NCI-H2171 (cell line): ENCODE data around the gene PSD.
"Not testable (repeated sequence)": the region's sequence is repeated elsewhere in the genome, so short reads cannot be mapped to it uniquely, and the experiment has no call there.

Experiments
- DNase-seq: peaks from one replicate; lab custom pipeline; 2025; lab: John Stamatoyannopoulos, UW

Gene PSD

DNA sequence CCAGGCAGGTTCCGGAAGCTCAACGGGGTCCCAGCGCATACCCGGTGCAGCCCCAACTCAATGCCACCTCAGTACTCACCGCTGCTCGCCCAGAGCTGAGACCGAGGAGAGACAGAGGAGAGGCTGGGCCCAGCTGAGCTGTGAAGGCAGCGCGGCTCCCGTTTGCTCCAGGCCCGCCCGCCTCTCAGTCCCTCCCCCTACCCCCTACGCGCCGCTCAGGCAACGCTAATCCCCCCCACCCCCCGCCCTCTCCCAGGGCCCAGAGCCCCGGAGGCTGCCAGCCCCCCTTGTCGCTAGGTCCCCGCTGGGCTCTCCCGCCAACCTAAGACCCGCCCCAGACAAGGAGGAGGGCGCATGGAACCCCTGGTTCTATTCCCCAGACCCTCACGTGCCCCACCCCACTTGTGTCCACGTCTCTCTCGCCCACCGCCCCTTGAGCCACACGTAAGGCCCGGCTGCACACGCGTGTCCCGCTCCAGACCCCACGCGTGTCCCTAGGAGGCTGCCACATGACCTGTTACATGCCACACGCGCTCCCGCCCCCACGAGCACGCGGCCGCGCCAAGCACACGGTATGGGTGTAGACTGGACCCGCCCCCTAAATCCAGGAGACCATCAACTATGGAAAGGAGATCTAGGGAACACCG lies at the start of gene PSD:
Gene PSD, minus strand, starts transcription at position 164 of the 647 bp plus-strand sequence. CDS start 1,747 bp downstream, outside the sequence.
- peak; percentile 75 for DNase-seq

DNA sequence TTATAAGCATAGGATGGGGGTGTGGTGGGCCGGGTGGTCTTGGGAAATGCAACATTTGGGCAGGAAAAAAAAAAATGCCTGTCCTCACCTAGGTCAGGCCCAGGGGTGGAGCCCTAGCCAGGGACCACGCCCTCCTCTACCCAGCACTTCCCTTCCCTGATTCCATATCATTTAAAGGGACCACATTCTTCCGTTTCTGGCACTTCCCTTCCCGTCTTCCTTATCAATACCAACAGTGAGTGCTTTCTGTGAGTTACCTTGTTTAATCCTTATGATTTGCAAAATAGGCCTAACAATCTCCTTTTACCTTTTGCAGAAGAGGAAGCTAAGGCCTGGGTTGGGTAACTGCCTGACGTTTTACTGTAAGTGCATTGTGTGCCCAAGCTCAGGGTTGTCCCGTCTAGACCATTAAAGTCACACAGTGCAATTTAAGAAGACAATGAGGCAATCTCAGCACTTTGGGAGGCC lies 49.4 kb upstream of the PSD start:
- DNase-seq = no peak

DNA sequence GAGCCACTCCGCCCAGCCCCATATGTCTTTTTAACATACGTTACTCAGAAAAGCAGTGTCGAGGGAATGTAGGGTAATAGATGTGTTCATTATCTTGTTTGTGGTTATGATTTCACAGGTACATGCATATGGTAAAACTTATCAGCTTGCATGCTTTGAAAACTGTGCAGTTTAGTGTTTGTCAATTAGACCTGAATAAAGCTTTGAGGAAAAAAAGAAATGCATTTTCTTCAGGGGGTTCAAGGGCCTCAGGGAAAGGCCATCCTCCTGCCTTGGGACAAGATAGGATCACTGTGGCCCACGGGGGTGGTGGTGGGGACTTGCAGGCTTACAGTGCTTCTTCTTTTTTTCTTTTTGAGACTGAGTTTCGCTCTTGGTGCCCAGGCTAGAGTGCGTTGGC lies 48.7 kb upstream of the PSD start:
- DNase-seq = no peak

DNA sequence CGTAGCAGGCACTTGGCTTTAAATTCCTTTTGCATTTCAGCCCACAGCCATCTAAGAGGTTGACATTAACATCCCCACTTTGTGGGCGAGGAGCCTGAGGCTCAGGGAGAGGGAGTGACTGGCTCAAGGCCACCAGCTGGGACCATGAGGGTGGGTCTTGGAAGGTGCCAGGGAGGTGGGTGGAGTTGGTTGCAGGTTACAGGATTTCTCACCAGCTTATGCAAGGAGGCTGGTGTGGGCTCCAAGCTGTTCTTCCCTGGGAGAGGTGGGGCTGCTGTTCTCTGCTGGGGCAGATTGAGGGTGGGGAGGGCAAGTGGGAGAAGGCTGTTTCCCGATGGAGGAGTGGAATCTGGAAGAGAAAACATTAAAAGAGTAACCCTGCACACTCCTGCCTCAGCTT lies 46.9 kb upstream of the PSD start:
- DNase-seq = no peak

DNA sequence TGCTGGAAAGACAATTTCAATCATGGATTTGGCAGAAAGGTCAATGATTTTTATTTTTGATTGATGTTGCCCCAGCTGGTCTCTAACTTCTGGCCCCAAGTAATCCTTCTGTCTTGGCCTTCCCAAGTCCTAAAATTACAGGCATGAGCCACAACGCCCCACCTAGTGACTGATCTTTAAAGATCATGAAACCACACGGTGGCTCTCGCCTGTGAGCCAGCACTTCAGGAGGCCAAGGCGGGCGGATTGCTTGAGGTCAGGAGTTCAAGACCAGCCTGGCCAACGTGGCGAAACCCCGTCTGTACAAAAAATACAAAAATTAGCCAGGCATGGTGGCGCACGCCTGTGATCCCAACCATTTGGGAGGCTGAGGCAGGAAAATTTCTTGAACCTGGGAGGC lies 45.4 kb upstream of the PSD start:
- no peak for DNase-seq

DNA sequence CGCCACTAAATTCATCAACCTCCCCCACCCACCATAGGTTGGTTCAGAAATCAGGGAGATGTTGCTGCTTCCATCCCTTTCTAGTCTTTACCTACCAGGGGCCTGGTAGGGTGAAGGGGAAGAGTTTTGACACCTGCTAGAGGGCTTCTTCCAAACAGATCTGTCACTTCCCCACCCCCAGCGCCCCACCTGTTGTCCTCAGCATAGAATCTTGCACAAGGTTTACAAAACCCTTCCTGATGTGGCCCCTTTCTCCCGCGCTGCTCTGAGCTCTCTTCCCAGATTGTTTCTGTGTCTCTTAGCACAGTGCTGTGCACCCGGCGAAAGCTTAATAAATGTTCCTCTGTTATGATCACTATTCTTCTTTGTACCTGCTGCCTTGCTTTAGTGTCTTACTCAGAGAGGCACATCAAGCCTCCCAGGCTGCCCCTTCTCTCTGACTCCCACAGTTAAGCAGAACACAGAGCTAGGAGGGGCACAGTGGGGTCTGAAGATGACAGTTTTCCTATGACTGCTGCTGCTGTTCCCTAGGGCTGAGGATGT lies 44.0 kb upstream of the PSD start:
- no peak for DNase-seq

DNA sequence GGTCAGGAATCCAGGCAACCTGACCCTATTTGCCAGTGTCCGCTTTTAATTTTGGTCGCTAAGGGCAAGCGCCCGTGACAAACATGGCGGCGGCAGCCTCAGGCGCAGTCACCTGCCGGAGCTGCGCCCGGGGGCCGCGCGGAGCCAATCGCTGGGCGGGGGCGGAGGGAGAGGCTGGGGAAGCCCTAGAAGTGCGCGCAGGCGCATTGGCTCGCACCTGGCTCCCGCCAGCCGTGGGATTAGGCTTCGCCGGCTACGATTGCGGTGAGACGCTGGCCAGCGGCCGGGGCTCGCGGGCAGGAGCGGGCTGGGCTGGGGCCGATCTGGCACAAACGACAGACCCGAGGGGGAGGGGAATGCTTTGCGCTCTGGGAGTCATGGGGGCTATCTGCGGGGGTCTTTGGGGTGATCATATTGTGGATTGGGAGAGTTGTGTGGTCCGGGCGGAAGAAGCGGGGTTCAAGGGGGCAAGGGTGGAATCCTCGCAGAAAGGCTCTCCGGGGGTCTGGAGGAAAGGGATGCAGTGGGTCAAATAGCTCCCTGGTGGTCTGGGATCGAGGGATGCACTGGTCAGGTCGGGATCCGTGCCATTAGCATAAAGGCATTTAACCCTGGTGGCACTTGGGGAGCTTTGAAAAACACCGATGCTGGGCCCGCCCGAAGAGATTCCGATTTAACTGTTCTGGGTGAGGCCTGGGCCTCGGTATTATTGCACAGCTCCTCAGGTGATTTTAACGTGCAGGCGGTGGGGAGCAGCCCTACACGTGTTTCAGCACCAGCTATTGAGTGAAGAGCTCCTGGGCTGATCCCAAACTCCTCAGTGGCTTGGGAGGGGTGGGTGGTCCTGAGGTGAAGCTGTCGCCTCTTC lies 42.8 kb upstream of the PSD start:
- DNase-seq = peak; percentile 72

DNA sequence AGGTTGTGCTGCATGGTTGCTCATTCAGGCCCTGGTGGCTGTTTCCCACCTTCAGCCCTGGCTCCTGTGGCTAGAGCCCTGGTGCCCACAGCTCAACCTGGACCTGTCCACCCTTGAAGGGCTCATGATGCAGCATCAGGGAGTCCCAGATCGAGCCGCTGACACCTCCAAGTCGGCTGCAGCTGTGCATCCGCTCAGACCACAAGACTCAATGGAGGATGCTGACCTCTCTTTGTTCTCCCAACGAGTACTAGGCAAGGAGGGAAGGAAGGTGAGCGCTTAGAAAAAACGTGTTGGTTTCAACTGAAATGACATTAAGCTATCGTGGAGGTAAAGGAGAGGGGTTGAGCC lies 42.2 kb upstream of the PSD start:
- DNase-seq = no peak

DNA sequence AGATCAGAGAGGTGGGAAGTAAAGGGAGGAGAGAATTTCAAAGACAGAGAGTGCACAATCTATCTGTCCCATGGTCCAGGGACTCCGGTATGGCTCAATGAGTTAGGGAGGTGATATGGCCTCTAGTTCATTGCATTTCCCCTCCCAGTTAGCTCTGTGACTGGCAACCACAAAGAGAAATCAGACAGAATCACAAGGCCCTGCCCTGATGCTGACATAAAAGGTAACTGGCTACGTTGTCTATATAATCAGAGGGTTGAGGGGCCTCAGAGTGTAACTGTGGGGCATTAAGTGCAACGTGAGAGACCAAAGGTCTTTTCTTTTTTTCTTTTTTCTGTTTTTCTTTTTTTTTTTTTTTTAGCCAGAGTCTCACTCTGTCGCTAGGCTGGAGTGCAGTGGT lies 40.1 kb upstream of the PSD start:
- DNase-seq = no peak

DNA sequence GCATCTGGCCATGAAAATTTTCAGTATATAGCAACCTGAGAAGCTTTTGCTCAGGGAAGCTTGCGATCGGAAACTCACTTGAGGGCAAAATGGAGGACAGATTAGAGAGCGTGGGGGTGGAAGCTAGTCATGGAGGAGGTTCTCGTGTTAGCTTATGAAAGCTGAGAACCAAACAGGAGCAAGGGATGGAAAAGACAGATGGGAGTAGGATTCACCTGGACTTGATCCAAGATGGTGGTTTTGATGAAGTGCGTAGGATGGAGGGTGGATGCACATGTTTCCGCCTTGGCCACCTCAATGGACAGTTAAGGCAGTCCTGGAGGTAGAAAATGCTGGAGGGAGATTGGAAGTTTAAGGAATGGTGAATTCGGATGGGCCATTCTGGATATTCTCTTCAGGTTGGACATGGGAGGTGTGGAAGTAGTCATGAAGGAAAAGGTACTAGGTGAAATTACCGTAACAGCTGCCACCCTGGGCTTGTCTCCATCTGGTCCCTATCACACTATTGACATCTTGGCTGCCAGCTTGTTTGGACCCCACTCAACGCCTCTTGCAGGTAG lies 39.1 kb upstream of the PSD start:
- DNase-seq = peak; percentile 81

DNA sequence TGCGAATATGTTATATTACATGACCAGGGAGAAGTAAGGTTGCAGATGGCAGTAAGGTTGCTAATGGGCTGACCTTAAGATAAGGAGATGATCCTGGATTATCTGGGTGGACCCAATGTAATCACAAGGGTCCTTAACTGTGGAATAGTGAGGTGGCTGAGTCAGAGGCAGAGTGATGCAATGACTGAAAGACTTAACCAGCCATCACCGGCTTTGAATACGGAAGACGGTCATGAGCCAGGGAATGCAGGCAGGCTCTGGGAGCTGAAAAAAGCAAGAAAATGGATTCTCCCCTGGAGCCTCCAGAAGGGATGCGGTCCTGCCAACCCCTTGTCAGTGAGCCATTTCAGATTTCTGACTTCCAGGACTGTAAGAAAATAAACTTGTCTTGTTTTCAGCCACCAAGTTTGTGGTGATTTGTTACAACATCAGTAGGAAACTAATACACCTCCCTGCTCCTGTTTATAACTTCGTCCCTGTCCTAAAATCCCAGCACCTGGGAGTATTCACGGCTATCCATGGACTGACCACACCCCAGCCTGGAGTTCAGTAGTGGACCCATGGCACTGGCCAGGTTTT lies 37.4 kb upstream of the PSD start:
- DNase-seq = no peak

DNA sequence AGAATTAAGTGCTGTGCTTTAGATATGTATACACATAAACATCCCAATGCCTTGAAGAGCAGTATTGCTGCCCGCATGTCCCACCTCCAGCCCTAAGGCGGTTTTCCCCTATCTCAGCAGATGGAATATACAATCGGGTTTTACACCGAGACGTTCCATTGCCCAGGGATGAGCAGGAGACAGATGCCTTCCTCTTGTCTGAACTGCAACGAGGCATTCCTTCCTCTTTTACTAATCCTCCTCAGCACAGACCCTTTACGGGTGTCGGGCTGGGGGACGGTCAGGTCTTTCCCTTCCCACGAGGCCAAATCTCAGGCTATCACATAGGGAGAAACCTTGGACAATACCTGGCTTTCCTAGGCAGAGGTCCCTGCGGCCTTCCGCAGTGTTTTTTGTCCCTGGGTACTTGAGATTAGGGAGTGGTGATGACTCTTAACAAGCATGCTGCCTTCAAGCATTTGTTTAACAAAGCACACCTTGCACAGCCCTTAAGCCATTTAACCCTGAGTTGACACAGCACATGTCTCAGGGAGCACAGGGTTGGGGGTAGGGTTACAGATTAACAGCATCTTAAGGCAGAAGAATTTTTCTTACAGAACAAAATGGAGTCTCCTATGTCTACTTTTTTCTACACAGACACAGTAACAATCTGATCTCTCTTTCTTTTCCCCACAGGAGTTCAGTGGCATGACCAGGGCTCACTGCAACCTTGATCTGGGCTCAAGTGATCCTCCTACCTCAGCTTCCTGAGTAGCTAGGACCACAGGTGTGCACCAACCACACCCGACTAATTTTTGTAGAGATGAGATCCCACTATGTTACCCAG lies 36.3 kb upstream of the PSD start:
- DNase-seq = not testable (repeated sequence)

DNA sequence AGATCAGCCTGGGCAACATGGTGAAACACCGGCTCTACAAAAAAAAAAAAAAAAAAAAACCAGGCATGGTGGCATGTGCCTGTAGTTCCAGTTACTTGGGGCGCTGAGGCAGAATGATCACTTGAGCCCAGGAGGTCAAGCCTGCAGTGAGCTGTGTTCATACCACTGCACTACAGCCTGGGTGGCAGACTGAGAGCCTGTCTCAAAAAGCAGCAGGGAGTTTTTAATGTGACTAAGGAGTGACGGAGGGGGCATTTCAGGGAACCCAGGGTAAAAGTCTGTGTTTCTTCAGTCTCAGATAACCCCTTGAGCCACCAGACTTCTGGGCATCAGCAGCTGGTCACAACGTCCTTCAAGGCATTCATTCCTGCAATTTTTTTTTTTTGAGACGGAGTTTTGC lies 34.9 kb upstream of the PSD start:
- DNase-seq = no peak

DNA sequence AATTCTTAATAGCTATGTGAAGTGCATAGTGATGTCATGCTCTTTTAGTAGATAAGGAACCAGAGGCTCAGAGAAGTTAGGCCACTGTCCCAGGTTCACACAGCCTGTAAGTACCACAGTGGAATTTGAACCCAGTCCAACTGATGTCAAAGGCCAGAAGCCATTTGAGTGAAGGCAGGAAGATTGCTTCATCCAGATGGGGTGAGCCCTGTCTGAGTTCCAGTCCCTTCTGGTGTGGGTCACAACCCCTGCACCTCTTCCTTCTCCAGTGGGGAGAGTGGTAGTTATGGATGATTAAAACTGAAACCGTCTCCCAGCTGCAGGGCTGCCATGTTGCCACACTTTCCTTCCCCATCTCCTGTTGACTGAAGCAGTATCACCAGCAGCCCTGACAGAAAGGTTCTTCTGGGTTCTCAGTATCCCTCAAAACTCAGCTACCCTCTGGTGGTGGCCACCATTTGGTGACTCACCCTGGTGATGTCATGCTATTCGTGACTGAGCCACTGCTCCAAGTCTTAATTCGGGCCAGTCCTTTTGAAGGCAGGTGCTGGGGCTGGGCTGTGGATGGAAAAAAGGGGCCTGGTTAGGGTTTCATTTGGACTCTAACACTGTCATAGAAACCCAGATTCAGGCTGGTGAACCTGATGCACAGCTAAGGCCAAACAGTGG lies 34.2 kb upstream of the PSD start:
- DNase-seq = no peak

DNA sequence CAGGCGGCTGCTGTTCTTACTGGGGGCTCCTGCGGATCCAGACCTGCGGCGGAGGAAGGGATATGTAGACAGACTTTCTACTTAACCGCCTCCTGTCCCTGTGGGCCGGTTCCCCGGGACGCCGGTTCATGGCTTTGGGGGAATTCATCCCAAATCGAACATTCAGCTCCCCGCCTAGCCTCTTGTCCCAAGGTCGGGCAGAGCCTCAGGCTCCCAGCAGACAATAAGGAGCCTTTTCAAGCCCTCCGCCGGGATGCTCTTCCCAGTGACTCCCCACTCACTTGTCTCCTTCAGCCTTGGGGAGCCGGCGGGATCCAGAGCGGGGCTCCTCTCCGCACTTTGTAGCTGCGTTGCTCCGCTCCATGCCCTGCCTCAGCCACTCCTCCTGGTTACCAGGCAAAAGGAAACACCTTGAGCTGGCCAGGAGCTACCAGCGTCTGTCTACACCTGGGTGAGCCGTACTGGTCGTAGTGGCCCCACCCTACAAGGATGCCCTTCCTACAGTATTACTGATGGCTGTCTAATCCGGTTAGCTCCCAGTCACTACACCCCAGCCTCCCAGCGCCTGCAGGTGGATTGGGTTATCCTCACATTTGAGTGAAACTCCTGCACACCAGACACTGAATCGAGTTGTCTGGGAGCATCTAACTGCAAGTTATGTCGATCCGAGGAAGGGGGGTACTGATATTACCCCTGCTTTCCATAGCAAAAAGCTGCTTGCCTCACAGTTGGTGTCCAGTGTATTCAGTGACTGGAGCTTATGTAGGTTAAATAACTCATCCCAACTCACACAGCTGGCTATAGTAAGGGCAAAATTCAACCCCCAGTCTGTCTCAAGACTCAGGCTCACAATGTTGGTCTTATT lies 32.8 kb upstream of the PSD start, which contains the start of gene C10orf95:
Gene C10orf95, minus strand, starts transcription at position 439 of the 865 bp plus-strand sequence. CDS start 450 bp downstream, outside the sequence.
- DNase-seq = no peak

DNA sequence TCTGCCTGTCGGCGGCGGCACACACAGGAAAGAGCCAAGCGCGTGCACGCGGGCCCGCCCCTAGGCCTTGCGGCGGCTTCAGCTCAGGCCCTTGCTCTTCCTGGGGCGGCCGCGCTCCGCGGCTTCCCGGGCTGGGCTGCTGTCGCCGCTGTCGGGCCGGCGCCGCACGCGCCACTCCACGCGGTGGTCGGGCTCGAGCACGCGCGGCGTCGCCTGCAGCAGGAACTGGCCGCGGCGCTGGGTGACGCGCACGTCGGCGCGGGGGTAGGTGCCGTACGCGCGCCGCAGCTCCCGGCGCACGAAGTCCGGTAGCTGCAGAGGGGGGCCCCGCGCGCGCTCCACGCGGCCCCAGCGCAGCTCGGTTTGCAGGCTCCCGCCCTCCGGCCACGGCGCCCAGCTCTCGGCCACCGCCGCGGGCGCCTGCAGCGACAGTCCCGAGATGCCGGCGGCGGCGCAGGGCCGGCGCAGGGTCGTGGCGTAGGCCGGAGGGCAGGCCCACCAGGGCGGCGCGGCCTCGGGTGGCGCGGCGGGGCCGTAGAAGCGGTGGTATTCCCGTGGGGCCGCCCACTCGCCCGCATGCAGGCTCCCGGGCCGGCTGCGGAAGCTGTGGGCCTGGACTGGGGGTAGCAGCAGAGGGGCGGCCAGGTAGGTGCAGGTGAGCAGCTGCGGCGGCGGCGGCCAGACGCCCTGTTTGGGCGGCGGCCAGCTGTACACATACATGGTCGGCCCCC lies 32.0 kb upstream of the PSD start:
- peak; percentile 58 for DNase-seq

DNA sequence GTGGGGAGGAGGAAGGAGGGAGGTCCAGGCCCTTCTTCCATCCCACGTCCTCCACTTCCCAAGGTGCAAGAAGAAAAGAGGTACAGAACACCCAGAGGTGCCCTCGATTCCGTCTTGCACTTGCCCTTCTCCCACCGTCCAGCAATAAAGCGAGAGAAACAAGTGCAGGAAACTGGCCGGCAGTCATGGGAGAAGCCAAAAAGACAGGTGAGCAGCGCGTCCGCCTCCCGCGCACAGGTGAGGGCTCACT lies 31.5 kb upstream of the PSD start:
- DNase-seq = no peak

DNA sequence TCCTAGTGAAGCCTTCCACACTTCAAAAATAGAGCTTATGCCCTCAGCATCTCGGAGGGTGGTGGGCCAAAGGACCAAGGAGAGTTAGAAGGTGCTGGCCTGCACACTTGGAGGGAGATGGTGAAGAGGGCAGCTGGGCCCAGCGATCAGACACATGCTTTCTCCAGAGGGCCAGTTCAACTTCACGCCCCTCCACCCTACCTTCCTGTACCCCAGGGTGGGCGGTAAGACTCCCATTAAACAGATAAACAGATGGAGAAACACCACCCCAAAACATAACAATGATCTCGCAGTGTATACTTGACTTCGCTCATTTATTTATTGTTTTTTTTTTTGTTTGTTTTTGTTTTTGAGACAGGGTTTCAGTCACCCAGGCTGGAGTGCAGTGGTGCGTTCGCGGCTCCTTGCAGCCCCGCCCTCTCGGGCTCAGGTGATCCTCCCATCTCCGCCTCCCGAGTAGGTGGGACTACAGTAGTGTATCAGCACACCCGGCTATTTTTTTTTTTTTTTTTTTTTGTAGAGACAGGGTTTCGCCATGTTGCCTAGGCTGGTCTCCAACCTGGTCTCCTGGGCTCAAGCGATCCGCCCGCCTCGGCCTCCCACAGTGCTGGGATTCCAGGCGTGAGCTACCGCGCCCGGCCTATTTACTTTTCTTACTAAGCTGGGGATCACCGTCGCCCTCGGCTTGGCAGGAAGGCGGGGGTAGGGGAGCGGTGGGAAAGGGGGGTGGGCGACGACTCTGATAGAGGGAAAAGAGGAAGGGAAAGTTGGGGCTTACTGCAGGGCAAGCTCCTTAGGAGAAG lies 30.9 kb upstream of the PSD start:
- DNase-seq = peak; percentile 77

DNA sequence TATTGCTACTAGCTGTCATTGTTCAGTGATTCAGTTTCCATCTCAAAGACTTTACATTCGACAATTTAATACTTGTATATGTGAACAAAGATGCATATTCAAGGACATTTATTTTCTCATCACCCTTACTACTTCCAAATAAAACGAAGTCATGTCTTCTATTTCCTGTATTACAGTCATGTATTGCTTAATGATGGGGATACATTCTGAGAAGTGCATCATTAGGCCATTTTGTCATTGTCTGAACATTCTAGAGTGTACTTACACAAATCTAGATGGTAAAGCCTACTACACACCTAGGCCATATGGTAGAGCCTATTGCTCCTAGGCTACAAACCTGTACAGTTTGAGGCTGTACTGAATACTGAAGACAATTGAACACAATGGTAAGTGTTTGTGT lies 26.3 kb upstream of the PSD start:
- no peak for DNase-seq
